HG03378 (cell line): ENCODE measurements around the gene PTPRE.

Source experiments
- ATAC-seq: cut with Tn5 transposase; IDR thresholded peaks from one replicate; pipeline ENCODE4 v1.9.1; 2021; ENCODE audit warnings: mild to moderate bottlenecking, moderate library complexity; ENCODE audit not compliant: unreplicated experiment

PTPRE gene

GRCh38 chr10:128068398-128069285 lies 161.7 kb downstream of the PTPRE start:
- ATAC-seq, result peak; percentile 2

- peak; percentile 48 for ATAC-seq
Observed at GRCh38 chr10:128069351-128070051, 162.6 kb downstream of the PTPRE start.

GRCh38 chr10:128070161-128070560 lies 163.3 kb downstream of the PTPRE start:
- no peak for ATAC-seq

- ATAC-seq, result no peak
Observed at GRCh38 chr10:128070721-128071416, 164.0 kb downstream of the PTPRE start.

GRCh38 chr10:128071417-128071782 lies 164.5 kb downstream of the PTPRE start:
- no peak for ATAC-seq

- no peak for ATAC-seq
Observed at GRCh38 chr10:128072046-128072445, 165.1 kb downstream of the PTPRE start.

GRCh38 chr10:128072941-128073645 lies 166.2 kb downstream of the PTPRE start:
- no peak for ATAC-seq

GRCh38 chr10:128073890-128074289 lies 167.0 kb downstream of the PTPRE start:
- no peak for ATAC-seq

GRCh38 chr10:128074589-128074988 lies 167.7 kb downstream of the PTPRE start:
- ATAC-seq, result no peak

- ATAC-seq, result no peak
Observed at GRCh38 chr10:128077155-128077875, 170.4 kb downstream of the PTPRE start.

GRCh38 chr10:128078136-128078969 lies 171.4 kb downstream of the PTPRE start:
- peak; percentile 49 for ATAC-seq

- no peak for ATAC-seq
Observed at GRCh38 chr10:128080231-128080630, 173.3 kb downstream of the PTPRE start.

GRCh38 chr10:128080641-128081040 lies 173.7 kb downstream of the PTPRE start:
- no peak for ATAC-seq

- no peak for ATAC-seq
Observed at GRCh38 chr10:128081222-128081621, 174.3 kb downstream of the PTPRE start.

GRCh38 chr10:128081720-128082119 lies 174.8 kb downstream of the PTPRE start:
- ATAC-seq, result no peak

GRCh38 chr10:128083191-128083895 lies 176.4 kb downstream of the PTPRE start:
- ATAC-seq, result no peak

GRCh38 chr10:128084364-128084763 lies 177.5 kb downstream of the PTPRE start:
- no peak for ATAC-seq

- ATAC-seq, result no peak
Observed at GRCh38 chr10:128084991-128085390, 178.1 kb downstream of the PTPRE start.
